IPS-NIHi7 (cell line): ENCODE results near the gene FAAP24.
"Not testable (repeated sequence)": the region's sequence is repeated elsewhere in the genome, so short reads cannot be mapped to it uniquely, and the experiment has no call there.

ENCODE experiments used
- DNase-seq: peaks from one replicate; pipeline ENCODE4 v3.0.0; 2012; ENCODE audit warnings: mixed read lengths; ENCODE audit errors: extremely low spot score

The FAAP24 gene

GRCh38 chr19:32998722-32999121, 26.7 kb downstream of the FAAP24 start:
- DNase-seq = no peak

- DNase-seq = no peak
These were observed 28.5 kb downstream of the FAAP24 start for GRCh38 chr19:33000510-33000909.

GRCh38 chr19:33000910-33001309, 28.9 kb downstream of the FAAP24 start:
- no peak for DNase-seq

GRCh38 chr19:33002126-33002865, 30.3 kb downstream of the FAAP24 start:
- DNase-seq = not testable (repeated sequence)

- not testable (repeated sequence) for DNase-seq
These were observed 31.5 kb downstream of the FAAP24 start for GRCh38 chr19:33003424-33004024.

- no peak for DNase-seq
These were observed 33.4 kb downstream of the FAAP24 start for GRCh38 chr19:33005440-33005839.

GRCh38 chr19:33008738-33009137, 36.7 kb downstream of the FAAP24 start:
- DNase-seq = no peak

GRCh38 chr19:33010891-33011290, 38.8 kb downstream of the FAAP24 start:
- DNase-seq = not testable (repeated sequence)

GRCh38 chr19:33022472-33023116, 50.6 kb downstream of the FAAP24 start:
- peak; percentile 81 for DNase-seq

- no peak for DNase-seq
These were observed 52.4 kb downstream of the FAAP24 start for GRCh38 chr19:33024398-33024797.

- DNase-seq = not testable (repeated sequence)
These were observed 53.6 kb downstream of the FAAP24 start for GRCh38 chr19:33025468-33026238.

GRCh38 chr19:33026602-33027001, 54.6 kb downstream of the FAAP24 start:
- not testable (repeated sequence) for DNase-seq
